Stimulated activated CD8-positive, alpha-beta memory T cell treated with anti-CD3 and anti-CD28 coated beads, Interleukin-2, amount 100 ng/mL, for 48 hours (primary cell): ENCODE measurements around the gene ARMC8.

Source experiments
- DNase-seq, 2 donors: peaks; one replicate each; pipeline ENCODE4 v3.0.0-alpha.2; 2020; ENCODE audit warnings: low read depth in 2 of 2

Gene ARMC8

GRCh38 chr3:138199851-138200250, 12.8 kb downstream of the ARMC8 start:
- DNase-seq: no peak

- no peak for DNase-seq
These were observed 13.3 kb downstream of the ARMC8 start for GRCh38 chr3:138200424-138200823.

GRCh38 chr3:138202945-138203701, 16.0 kb downstream of the ARMC8 start:
- no peak for DNase-seq

GRCh38 chr3:138203938-138204337, 16.8 kb downstream of the ARMC8 start:
- no peak for DNase-seq

- no peak for DNase-seq
These were observed 18.4 kb downstream of the ARMC8 start for GRCh38 chr3:138205527-138205926.

GRCh38 chr3:138206196-138206595, 19.1 kb downstream of the ARMC8 start:
- no peak for DNase-seq

- no peak for DNase-seq
These were observed 23.4 kb downstream of the ARMC8 start for GRCh38 chr3:138210528-138210927.

- no peak for DNase-seq
These were observed 26.4 kb downstream of the ARMC8 start for GRCh38 chr3:138213398-138214085.

GRCh38 chr3:138219255-138219654, 32.2 kb downstream of the ARMC8 start:
- DNase-seq: no peak

- no peak for DNase-seq
These were observed 33.1 kb downstream of the ARMC8 start for GRCh38 chr3:138220242-138220641.

- DNase-seq: no peak
These were observed 33.7 kb downstream of the ARMC8 start for GRCh38 chr3:138220788-138221187.

GRCh38 chr3:138222131-138222941, 35.2 kb downstream of the ARMC8 start:
- DNase-seq: no peak

- no peak for DNase-seq
These were observed 35.8 kb downstream of the ARMC8 start for GRCh38 chr3:138222942-138223287.

- no peak for DNase-seq
These were observed 40.5 kb downstream of the ARMC8 start for GRCh38 chr3:138227650-138228049.

GRCh38 chr3:138230525-138230924, 43.4 kb downstream of the ARMC8 start:
- no peak for DNase-seq

- DNase-seq: no peak
These were observed 45.7 kb downstream of the ARMC8 start for GRCh38 chr3:138232705-138233364.

- DNase-seq: no peak
These were observed 47.5 kb downstream of the ARMC8 start for GRCh38 chr3:138234401-138235179.

GRCh38 chr3:138238711-138239110, 51.6 kb downstream of the ARMC8 start:
- DNase-seq: no peak

GRCh38 chr3:138241061-138241460, 54.0 kb downstream of the ARMC8 start:
- DNase-seq: no peak

- DNase-seq: no peak
These were observed 54.6 kb downstream of the ARMC8 start for GRCh38 chr3:138241676-138242075.

GRCh38 chr3:138242466-138242865, 55.4 kb downstream of the ARMC8 start:
- DNase-seq: no peak
